GM19099 (cell line): ENCODE data around the gene PARP3.

Experiments used
- POLR2A ChIP-seq: IDR thresholded peaks from 3 replicates; pipeline ENCODE4 v1.6.1; 2011; ENCODE audit warnings: low read depth; ENCODE audit not compliant: insufficient read length; ENCODE audit errors: extremely low read depth

The PARP3 gene

GRCh38 chr3:51943451-51944391 lies 1.6 kb downstream of the PARP3 start:
- TF ChIP-seq POLR2A = no peak

DNA sequence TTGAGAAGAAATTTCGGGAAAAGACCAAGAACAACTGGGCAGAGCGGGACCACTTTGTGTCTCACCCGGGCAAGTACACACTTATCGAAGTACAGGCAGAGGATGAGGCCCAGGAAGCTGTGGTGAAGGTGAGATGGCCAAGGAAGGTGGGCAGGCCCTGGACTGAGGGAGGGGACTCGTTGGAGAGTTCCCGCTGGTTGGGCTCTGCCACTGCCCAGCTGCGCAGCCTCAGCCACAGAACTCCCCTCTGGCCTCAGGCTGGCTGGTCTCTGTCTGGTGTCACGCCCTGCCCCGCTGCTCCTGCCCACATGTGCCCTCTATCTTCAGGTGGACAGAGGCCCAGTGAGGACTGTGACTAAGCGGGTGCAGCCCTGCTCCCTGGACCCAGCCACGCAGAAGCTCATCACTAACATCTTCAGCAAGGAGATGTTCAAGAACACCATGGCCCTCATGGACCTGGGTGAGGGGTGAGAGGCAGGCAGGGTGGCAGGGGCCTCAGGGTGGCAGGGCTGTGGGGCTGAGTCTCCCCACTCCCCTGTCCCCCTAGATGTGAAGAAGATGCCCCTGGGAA lies 2.4 kb downstream of the PARP3 start:
- no peak for TF ChIP-seq POLR2A

- no peak for TF ChIP-seq POLR2A
These were observed 3.1 kb downstream of the PARP3 start for GRCh38 chr3:51945031-51945840.

- no peak for TF ChIP-seq POLR2A
These were observed 4.0 kb downstream of the PARP3 start for GRCh38 chr3:51945926-51946705.

- TF ChIP-seq POLR2A = no peak
These were observed 4.6 kb downstream of the PARP3 start for GRCh38 chr3:51946796-51947195.

DNA sequence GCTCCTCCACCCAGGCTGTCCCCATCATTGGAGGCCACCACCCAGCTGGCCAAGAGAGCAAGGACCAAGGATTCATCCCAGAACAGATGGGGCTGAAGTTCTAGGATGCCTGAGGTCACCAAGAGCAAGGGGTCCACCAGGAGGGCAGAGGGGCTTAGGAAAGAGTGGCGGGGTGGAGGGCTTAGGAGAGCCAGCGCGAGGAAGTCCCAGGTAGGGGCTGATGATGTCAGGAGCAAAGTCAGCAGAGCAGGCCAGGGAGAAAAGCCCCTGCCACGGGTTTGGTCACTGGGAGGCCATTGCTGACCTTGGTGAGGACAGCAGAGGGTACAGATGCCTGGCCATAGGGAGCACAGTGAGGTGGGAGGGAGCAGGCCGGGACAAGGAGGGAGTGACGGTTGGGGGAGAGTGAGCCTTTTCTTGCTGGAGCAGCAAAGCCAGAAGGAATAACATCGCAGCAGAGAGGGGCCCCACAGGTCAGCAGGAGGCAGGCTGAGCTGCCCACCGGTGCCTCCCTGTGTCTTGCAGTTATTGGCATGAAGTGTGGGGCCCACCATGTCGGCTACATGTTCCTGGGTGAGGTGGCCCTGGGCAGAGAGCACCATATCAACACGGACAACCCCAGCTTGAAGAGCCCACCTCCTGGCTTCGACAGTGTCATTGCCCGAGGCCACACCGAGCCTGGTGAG lies 5.2 kb downstream of the PARP3 start:
- TF ChIP-seq POLR2A = no peak

DNA sequence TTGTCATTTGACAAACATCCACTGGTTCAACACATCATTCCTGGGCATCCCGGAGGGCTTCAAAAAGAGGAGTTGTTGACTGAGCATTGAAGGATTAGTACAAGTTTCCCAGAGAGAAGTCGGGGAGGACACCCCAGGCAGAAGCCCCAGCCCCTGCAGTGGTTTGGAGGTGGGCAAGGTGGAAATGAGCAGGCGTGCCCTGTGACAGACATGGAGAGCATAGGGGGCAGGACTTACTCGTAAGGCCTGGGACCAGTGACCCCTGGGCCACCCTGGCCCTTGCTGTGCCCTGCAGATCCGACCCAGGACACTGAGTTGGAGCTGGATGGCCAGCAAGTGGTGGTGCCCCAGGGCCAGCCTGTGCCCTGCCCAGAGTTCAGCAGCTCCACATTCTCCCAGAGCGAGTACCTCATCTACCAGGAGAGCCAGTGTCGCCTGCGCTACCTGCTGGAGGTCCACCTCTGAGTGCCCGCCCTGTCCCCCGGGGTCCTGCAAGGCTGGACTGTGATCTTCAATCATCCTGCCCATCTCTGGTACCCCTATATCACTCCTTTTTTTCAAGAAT lies 5.9 kb downstream of the PARP3 start:
- TF ChIP-seq POLR2A = no peak

DNA sequence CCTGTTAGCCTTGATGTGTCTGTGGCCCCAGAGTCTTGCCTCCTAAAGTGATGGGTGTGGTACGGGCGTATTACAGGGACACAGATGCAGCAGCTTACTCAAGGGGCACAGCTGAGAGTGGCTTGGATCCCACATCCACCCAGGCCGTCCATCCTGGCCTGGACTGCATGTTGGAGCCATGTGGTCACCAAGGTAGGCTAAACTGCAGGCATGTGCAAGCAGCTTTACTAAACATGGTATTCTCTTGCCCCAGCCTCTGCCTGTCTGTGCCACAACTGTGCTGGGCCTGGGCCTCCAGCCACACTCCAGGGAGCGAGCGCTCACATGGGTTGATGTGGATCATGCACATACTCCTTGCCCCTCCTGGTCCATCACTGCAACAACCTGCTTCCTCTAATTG lies 7.0 kb downstream of the PARP3 start:
- TF ChIP-seq POLR2A = no peak

DNA sequence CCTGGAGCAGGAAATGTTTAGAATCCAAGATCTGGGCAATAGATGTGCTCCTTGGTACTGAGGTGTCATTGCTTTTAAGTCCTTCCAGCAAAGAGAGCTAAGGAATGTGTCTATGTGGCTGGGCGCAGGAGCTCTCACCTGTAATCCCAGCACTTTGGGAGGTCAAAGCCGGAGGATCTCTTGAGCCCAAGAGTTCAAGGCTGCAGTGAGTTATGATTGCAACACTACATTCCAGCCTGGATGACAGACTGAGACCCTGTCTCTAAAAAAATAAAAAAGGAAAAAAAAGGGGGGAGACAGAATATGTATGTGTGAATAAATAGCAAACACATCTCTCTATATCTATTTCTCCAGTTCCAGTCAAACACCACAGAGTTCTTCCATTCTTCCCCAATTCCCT lies 8.7 kb downstream of the PARP3 start:
- TF ChIP-seq POLR2A = no peak

DNA sequence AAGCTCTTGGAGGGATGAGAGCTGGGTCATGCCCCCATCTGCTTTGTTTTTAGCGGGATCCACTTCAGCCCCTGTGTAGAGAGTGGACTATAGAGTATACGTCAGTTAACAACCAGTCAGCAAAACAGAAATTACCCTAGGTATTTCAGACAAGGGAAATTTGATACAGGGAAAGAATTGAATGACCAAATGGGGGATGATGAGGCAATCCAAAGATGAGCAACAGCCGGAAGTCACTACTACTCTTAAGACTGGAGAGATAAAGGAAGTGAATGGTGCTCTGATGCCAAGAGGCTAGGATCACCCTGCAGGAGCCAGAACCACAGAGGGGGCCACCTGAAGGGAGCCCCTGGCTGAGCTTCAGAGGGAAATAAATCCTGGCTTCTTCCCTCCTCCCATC lies 11.3 kb downstream of the PARP3 start:
- no peak for TF ChIP-seq POLR2A

GRCh38 chr3:51954105-51954504 lies 11.9 kb downstream of the PARP3 start:
- TF ChIP-seq POLR2A = no peak

GRCh38 chr3:51954713-51955112 lies 12.6 kb downstream of the PARP3 start:
- TF ChIP-seq POLR2A = no peak

GRCh38 chr3:51955175-51955892 lies 13.2 kb downstream of the PARP3 start, which contains the start of gene GPR62:
TSS of gene GPR62 (plus strand) at chr3:51955381. CDS start at chr3:51955653, 272 bp downstream.
- no peak for TF ChIP-seq POLR2A

- no peak for TF ChIP-seq POLR2A
These were observed 14.0 kb downstream of the PARP3 start for GRCh38 chr3:51955893-51956770.
